ENCODE data around the gene SBF2. TPM values are rescaled to one million over a fixed set of nuclear protein-coding genes. Genes with fewer than 3 reads are reported as not detected.

SBF2 gene
- total and polyA plus RNA-seq, 9 of the 15 experiments (the other 6 are each of a cell fraction or from before 2014, with no cell fraction given) = 0.80 to 9.5 (median 5.0) TPM

DNA sequence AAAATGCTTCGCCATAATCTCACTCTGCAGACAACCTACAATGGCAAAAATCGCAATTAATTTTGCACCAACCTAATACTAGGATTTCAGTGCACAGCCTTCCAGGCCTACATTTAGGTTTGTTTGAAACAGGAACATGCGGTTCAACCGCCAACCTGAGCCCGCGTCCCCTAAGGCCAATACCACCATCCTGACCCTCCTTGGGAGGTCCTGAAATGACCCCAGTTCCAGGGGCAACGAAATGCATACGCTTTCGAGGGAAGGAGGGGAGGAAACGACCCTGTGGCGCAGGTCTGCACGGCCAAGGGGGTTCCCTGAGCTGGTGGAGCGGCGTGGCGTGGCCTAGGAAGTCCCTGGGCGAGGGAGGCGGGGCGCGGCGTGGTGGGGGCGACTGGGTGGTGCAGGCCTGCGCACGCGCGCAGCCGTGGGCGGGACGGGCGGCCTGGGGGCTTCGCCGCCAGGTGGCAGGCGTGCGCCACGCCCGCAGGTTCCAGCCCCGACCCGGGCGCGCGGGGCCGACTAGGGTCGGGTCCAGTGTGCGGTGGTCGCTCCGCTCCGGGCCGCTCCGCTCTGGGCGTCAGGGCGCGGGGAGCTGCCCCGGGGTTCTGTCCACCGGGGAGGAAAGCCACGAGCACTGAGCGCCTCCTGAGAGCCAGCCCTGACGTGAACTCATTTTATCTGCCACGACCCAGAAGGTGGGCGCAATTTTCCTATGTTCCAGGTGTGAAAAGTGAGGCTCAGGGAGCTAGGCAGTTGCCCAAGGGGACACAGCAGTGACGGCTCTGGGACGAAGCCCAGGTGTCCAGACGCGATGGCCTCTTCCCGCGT is 536.0 kb downstream of the SBF2 start (continued):
- no peak for TF ChIP-seq SRF (CRISPR knock-in tag; IDR thresholded peaks at IDR 0.05)
- no peak for TF ChIP-seq ZSCAN32 (CRISPR knock-in tag; IDR thresholded peaks at IDR 0.05)
- TF ChIP-seq ETV6 (IDR thresholded peaks at IDR 0.05; ENCODE audit: borderline replicate concordance in 1 of 2, low read depth in 2 of 2, low read length in 1 of 2) = no peak
- TF ChIP-seq ETV6 (CRISPR knock-in tag; IDR thresholded peaks at IDR 0.05; ENCODE audit: borderline replicate concordance) = no peak; the same call in 1 of the 2 replicates
- no peak for TF ChIP-seq POLR2H (tag; IDR thresholded peaks at IDR 0.05; ENCODE audit: low read depth)
- TF ChIP-seq ZC3H4 (CRISPR knock-in tag; IDR thresholded peaks at IDR 0.05; ENCODE audit: borderline replicate concordance) = no peak
- TF ChIP-seq, protein P1, sequence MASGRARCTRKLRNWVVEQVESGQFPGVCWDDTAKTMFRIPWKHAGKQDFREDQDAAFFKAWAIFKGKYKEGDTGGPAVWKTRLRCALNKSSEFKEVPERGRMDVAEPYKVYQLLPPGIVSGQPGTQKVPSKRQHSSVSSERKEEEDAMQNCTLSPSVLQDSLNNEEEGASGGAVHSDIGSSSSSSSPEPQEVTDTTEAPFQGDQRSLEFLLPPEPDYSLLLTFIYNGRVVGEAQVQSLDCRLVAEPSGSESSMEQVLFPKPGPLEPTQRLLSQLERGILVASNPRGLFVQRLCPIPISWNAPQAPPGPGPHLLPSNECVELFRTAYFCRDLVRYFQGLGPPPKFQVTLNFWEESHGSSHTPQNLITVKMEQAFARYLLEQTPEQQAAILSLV (tag; IDR thresholded peaks at IDR 0.05) = no peak
- TF ChIP-seq, protein P2, sequence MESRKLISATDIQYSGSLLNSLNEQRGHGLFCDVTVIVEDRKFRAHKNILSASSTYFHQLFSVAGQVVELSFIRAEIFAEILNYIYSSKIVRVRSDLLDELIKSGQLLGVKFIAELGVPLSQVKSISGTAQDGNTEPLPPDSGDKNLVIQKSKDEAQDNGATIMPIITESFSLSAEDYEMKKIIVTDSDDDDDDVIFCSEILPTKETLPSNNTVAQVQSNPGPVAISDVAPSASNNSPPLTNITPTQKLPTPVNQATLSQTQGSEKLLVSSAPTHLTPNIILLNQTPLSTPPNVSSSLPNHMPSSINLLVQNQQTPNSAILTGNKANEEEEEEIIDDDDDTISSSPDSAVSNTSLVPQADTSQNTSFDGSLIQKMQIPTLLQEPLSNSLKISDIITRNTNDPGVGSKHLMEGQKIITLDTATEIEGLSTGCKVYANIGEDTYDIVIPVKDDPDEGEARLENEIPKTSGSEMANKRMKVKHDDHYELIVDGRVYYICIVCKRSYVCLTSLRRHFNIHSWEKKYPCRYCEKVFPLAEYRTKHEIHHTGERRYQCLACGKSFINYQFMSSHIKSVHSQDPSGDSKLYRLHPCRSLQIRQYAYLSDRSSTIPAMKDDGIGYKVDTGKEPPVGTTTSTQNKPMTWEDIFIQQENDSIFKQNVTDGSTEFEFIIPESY (CRISPR knock-in tag; IDR thresholded peaks at IDR 0.05) = peak; percentile 98
- peak; percentile 72 for TF ChIP-seq MYC (IDR thresholded peaks at IDR 0.05; ENCODE audit: low read depth, low read length)
- no peak for TF ChIP-seq MYC (CRISPR knock-in tag; IDR thresholded peaks at IDR 0.05; ENCODE audit: borderline replicate concordance, low read depth)
- TF ChIP-seq ZNF12 (CRISPR knock-in tag; IDR thresholded peaks at IDR 0.05) = no peak
- TF ChIP-seq, protein P3, sequence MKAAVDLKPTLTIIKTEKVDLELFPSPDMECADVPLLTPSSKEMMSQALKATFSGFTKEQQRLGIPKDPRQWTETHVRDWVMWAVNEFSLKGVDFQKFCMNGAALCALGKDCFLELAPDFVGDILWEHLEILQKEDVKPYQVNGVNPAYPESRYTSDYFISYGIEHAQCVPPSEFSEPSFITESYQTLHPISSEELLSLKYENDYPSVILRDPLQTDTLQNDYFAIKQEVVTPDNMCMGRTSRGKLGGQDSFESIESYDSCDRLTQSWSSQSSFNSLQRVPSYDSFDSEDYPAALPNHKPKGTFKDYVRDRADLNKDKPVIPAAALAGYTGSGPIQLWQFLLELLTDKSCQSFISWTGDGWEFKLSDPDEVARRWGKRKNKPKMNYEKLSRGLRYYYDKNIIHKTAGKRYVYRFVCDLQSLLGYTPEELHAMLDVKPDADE (conservative IDR thresholded peaks at IDR 0.05; ENCODE audit: control insufficient read depth, low read depth, low read length) = 0 out of 2 replicates have a peak, but pooled peaks have one; percentile 74
- TF ChIP-seq, protein P4, sequence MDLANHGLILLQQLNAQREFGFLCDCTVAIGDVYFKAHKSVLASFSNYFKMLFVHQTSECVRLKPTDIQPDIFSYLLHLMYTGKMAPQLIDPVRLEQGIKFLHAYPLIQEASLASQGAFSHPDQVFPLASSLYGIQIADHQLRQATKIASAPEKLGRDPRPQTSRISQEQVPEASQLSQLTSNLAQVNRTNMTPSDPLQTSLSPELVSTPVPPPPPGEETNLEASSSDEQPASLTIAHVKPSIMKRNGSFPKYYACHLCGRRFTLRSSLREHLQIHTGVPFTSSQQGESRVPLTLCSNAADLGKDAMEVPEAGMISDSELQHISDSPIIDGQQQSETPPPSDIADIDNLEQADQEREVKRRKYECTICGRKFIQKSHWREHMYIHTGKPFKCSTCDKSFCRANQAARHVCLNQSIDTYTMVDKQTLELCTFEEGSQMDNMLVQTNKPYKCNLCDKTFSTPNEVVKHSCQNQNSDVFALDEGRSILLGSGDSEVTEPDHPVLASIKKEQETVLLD (IDR thresholded peaks at IDR 0.05) = peak; percentile 71; the same call in 1 of the 2 replicates
- TF ChIP-seq SIRT6 (IDR thresholded peaks at IDR 0.05; ENCODE audit: low read depth, low read length) = no peak
- no peak for TF ChIP-seq CHD4 (IDR thresholded peaks at IDR 0.05; ENCODE audit: insufficient read depth, insufficient replicate concordance, low read depth, low read length, poor library complexity, severe bottlenecking)
- TF ChIP-seq PHTF2 (CRISPR knock-in tag; IDR thresholded peaks at IDR 0.05) = no peak
- TF ChIP-seq HMGN3 (IDR thresholded peaks at IDR 0.05; ENCODE audit: borderline replicate concordance, extremely low read depth, insufficient read length, low read depth, low read length) = no peak
- TF ChIP-seq SRSF9 (IDR thresholded peaks at IDR 0.05; ENCODE audit: borderline replicate concordance, low read depth, low read length) = no peak
- TF ChIP-seq, protein P5, sequence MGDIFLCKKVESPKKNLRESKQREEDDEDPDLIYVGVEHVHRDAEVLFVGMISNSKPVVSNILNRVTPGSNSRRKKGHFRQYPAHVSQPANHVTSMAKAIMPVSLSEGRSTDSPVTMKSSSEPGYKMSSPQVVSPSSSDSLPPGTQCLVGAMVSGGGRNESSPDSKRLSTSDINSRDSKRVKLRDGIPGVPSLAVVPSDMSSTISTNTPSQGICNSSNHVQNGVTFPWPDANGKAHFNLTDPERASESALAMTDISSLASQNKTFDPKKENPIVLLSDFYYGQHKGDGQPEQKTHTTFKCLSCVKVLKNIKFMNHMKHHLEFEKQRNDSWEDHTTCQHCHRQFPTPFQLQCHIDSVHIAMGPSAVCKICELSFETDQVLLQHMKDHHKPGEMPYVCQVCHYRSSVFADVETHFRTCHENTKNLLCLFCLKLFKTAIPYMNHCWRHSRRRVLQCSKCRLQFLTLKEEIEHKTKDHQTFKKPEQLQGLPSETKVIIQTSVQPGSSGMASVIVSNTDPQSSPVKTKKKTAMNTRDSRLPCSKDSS (IDR thresholded peaks at IDR 0.05; ENCODE audit: low read depth, partially characterized antibody) = no peak
